LNCAP (cell line): ENCODE results near the gene MYCBP2.

ENCODE experiments used
- CTCF ChIP-seq: fragments of 450-650 bp; IDR thresholded peaks from 2 replicates; pipeline ENCODE4 v1.5.1; 2017; ENCODE audit warnings: mild to moderate bottlenecking

The MYCBP2 gene

GRCh38 chr13:77184455-77184854 lies 142.4 kb downstream of the MYCBP2 start:
- no peak for TF ChIP-seq CTCF

GRCh38 chr13:77180011-77180410 lies 146.9 kb downstream of the MYCBP2 start:
- TF ChIP-seq CTCF = no peak

GRCh38 chr13:77177646-77178045 lies 149.2 kb downstream of the MYCBP2 start:
- no peak for TF ChIP-seq CTCF

- no peak for TF ChIP-seq CTCF
These were observed 150.5 kb downstream of the MYCBP2 start for GRCh38 chr13:77176350-77176749.

GRCh38 chr13:77172650-77173049 lies 154.2 kb downstream of the MYCBP2 start:
- TF ChIP-seq CTCF = no peak

GRCh38 chr13:77171451-77171850 lies 155.4 kb downstream of the MYCBP2 start:
- TF ChIP-seq CTCF = no peak

GRCh38 chr13:77168237-77168636 lies 158.7 kb downstream of the MYCBP2 start:
- no peak for TF ChIP-seq CTCF

GRCh38 chr13:77150651-77151050 lies 176.2 kb downstream of the MYCBP2 start:
- no peak for TF ChIP-seq CTCF
